T-helper 2 cell treated with Interferon-gamma antibody and Interleukin-4, amounts not matched to agents 5 μg/mL and 100 μg/mL, for 36 hours (primary cell): ENCODE measurements around the gene CLEC18A.
"Not testable (repeated sequence)": the region's sequence is repeated elsewhere in the genome, so short reads cannot be mapped to it uniquely, and the experiment has no call there.

Experiments
- DNase-seq: peaks from one replicate; pipeline ENCODE4 v3.0.0; 2021; ENCODE audit warnings: low spot score
- H3K27ac Mint-ChIP-seq: one replicate; pipeline ENCODE4 v1.8.0; 2021; ENCODE audit warnings: mild to moderate bottlenecking, mixed read lengths
- H3K27me3 Mint-ChIP-seq: one replicate; pipeline ENCODE4 v1.8.0; 2021; ENCODE audit warnings: low read depth, mixed read lengths
- H3K36me3 Mint-ChIP-seq: one replicate; pipeline ENCODE4 v1.8.0; 2021; ENCODE audit warnings: low read depth, mixed read lengths
- H3K4me1 Mint-ChIP-seq: one replicate; pipeline ENCODE4 v1.8.0; 2021; ENCODE audit warnings: low read depth, mixed read lengths
- H3K4me3 Mint-ChIP-seq: one replicate; pipeline ENCODE4 v1.8.0; 2022; ENCODE audit warnings: mild to moderate bottlenecking, moderate library complexity, mixed read lengths
- H3K9me3 Mint-ChIP-seq: one replicate; pipeline ENCODE4 v1.8.0; 2021; ENCODE audit warnings: mixed read lengths

Gene CLEC18A

GRCh38 chr16:70003511-70003910, 52.4 kb downstream of the CLEC18A start:
- H3K27me3 Mint-ChIP-seq, H3K9me3 Mint-ChIP-seq, H3K36me3 Mint-ChIP-seq, H3K4me3 Mint-ChIP-seq, DNase-seq, H3K27ac Mint-ChIP-seq, H3K4me1 Mint-ChIP-seq: not testable (repeated sequence)

- H3K4me1 Mint-ChIP-seq, H3K4me3 Mint-ChIP-seq, H3K27me3 Mint-ChIP-seq, H3K36me3 Mint-ChIP-seq, H3K27ac Mint-ChIP-seq, DNase-seq, H3K9me3 Mint-ChIP-seq: not testable (repeated sequence)
Measured at GRCh38 chr16:70008604-70009003, 57.5 kb downstream of the CLEC18A start.

DNA sequence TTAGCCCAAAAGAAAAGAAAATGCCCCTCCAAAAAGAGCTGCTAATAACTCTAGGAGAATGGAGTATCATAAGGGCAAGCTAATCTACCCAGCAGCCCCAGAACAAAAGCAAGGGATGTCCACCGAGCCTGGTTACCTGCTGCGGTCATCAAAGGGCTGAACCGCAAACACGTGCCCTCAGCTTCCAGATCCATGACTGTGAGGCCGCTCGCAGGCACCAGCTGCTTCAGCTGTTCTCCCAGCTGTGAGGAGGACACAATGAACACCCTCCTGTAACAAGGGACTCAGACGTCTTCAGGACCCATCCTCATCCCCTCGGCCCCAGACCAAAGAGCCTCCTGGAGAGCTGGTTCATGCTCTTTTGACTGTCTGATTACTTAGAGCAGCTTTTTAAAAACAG, 59.5 kb downstream of the CLEC18A start:
- not testable (repeated sequence) for H3K36me3 Mint-ChIP-seq, H3K9me3 Mint-ChIP-seq, H3K27ac Mint-ChIP-seq, H3K27me3 Mint-ChIP-seq, DNase-seq, H3K4me3 Mint-ChIP-seq, H3K4me1 Mint-ChIP-seq

DNA sequence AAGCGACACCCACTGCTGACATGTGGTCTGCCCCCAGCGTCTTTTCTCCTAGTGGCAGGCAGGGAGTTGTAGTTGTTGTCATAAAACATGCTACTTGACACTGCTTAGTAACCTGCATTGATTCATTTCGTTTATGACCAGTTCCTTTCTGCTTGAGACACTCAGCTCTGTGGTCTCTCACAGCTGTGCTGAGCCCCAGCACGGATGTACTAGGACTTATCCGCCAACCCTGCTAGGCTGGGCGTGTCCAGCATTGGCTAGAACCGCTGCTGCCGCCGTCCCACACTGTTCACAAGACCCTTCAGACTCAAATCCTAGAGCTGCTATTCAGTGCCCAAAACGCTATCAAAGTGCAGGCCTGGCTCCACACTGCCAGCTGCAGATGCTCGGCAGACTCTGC, 60.0 kb downstream of the CLEC18A start:
- not testable (repeated sequence) for H3K36me3 Mint-ChIP-seq, H3K4me1 Mint-ChIP-seq, DNase-seq, H3K27me3 Mint-ChIP-seq, H3K9me3 Mint-ChIP-seq, H3K27ac Mint-ChIP-seq, H3K4me3 Mint-ChIP-seq

DNA sequence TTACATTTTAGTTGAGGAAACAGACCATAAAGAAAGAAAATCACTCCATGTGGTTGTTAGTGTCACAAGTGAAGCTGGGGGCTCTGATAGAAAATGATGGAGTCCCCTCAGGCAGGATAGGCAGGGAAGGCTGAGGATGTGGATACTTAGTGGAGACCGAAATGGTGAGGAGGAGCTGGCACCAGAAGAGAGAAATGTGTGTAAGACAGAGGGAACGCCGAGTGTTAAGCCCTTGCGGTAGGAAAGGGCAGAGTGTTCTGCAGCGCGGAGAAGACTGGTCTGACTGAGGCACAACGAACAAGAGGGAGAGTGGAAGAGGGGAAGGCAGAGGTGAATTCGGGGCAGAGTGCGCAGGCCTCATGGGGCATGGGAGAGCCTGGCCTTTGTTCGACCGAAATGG, 61.2 kb downstream of the CLEC18A start:
- H3K27me3 Mint-ChIP-seq, H3K27ac Mint-ChIP-seq, H3K36me3 Mint-ChIP-seq, DNase-seq, H3K4me3 Mint-ChIP-seq, H3K4me1 Mint-ChIP-seq, H3K9me3 Mint-ChIP-seq: not testable (repeated sequence)

DNA sequence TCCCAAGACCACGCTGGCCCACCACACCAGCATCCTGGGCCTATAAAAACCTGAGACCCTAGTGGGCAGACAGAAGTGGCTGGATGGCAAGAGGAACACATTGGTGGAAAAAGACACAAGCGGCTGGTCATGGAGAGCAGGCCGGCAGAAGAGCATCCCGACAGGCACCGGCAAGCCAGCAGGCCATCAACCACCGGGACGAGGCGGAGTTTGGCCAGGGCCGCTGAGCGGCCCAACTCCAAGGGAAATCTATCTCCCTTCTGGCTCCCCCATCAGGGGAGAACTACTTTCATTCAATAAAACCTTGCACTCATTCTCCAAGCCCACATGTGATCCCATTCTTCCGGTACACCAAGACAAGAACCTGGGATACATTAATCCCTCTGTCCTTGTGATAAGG, 61.8 kb downstream of the CLEC18A start:
- not testable (repeated sequence) for H3K4me3 Mint-ChIP-seq, H3K9me3 Mint-ChIP-seq, H3K27ac Mint-ChIP-seq, DNase-seq, H3K4me1 Mint-ChIP-seq, H3K36me3 Mint-ChIP-seq, H3K27me3 Mint-ChIP-seq
